A549 (cell line): ENCODE data around the gene RASA3. TPM values are rescaled to one million over a fixed set of nuclear protein-coding genes. Genes with fewer than 3 reads are reported as not detected.

Experiments
- ATAC-seq, 2 experiments: fragments of 200-7000 bp in 1 of 2; fragments of >200 bp in 1 of 2; cut with Nextera tagmentation in 1 of 2; cut with Tn5 transposase in 1 of 2; 3 replicates each; pipeline versions ENCODE4 v1.8.0 to v1.9.1; 2018 to 2020; ENCODE audit warnings: mild to moderate bottlenecking in 1 of 2, moderate library complexity in 1 of 2
- CTCF ChIA-PET: fragments of 300-600 bp; sonication (Branson Sonifier 250); formaldehyde crosslinking; extraction: SDS; loops from one replicate; lab custom pipeline; 2021; ENCODE audit warnings: antibody characterized with exemption, inconsistent platforms; lab: Yijun Ruan, JAX
- POLR2A ChIA-PET: fragments of 350-600 bp; formaldehyde crosslinking; extraction: SDS; loops from one replicate; lab custom pipeline; 2021; ENCODE audit warnings: antibody characterized with exemption, inconsistent platforms; lab: Yijun Ruan, JAX
- DNase-seq, 2 experiments: peaks; one replicate each; pipeline versions ENCODE4 v3.0.0 to v3.0.0-alpha.2; 2011 to 2016; ENCODE audit warnings: low read depth in 1 of 2, low spot score in 1 of 2
- FAIRE-seq: peaks from 2 replicates; lab custom pipeline; 2011; peaks lifted over from hg19 to GRCh38; lab: Jason Lieb, UNC
- H3K27ac ChIP-seq, 2 experiments: fragments of >200 bp; sonication (Bioruptor Twin); formaldehyde crosslinking; 3 replicates each; pipeline ENCODE4 v1.5.1; 2016 to 2017
- H3K4me1 ChIP-seq: fragments of >200 bp; sonication (Bioruptor Twin); formaldehyde crosslinking; 3 replicates; pipeline ENCODE4 v1.6.1; 2016
- H3K4me2 ChIP-seq: fragments of >200 bp; sonication (Bioruptor Twin); formaldehyde crosslinking; 3 replicates; pipeline ENCODE4 v1.6.1; 2016
- H3K4me3 ChIP-seq: fragments of >200 bp; sonication (Bioruptor Twin); formaldehyde crosslinking; 3 replicates; pipeline ENCODE4 v1.5.1; 2016
- H3K9me3 ChIP-seq: fragments of >200 bp; sonication (Bioruptor Twin); formaldehyde crosslinking; 3 replicates; pipeline ENCODE4 v1.6.1; 2016
- ATOH8 ChIP-seq: fragments of 250-450 bp; sonication (Bioruptor Pico); IDR thresholded peaks from 2 replicates; pipeline ENCODE4 v1.5.0; 2020; ENCODE audit warnings: low read depth, mild to moderate bottlenecking, moderate library complexity
- BCL3 ChIP-seq: fragments of >200 bp; sonication (Bioruptor Twin); formaldehyde crosslinking; IDR thresholded peaks from 3 replicates; pipeline ENCODE4 v1.6.1; 2016
- CEBPB ChIP-seq, 2 experiments: fragments of >200 bp in 1 of 2; sonication (Bioruptor Twin) in 1 of 2; formaldehyde crosslinking in 1 of 2; IDR thresholded peaks; 2 replicates each; pipeline ENCODE4 v1.6.1; 2012 to 2016
- E2F6 ChIP-seq: IDR thresholded peaks from 2 replicates; pipeline ENCODE4 v1.6.1; 2012; ENCODE audit warnings: low read depth, borderline replicate concordance
- EHF ChIP-seq: fragments of 250-450 bp; sonication (Bioruptor Pico); IDR thresholded peaks from 2 replicates; pipeline ENCODE4 v1.5.0; 2020; ENCODE audit warnings: mild to moderate bottlenecking
- ESRRA ChIP-seq: fragments of 150-350 bp; IDR thresholded peaks from 2 replicates; pipeline ENCODE4 v1.6.1; 2014; ENCODE audit warnings: mild to moderate bottlenecking, low read length, borderline replicate concordance
- FOSB ChIP-seq: fragments of 250-450 bp; sonication (Bioruptor Pico); IDR thresholded peaks from 2 replicates; pipeline ENCODE4 v1.5.0; 2020; ENCODE audit warnings: mild to moderate bottlenecking, moderate library complexity
- GATA3 ChIP-seq: IDR thresholded peaks from 2 replicates; pipeline ENCODE4 v1.6.1; 2012; ENCODE audit warnings: borderline replicate concordance
- HES2 ChIP-seq: fragments of >200 bp; sonication (Bioruptor Twin); formaldehyde crosslinking; IDR thresholded peaks from 2 replicates; pipeline ENCODE4 v1.6.1; 2016
- HEYL ChIP-seq: fragments of 250-450 bp; sonication (Bioruptor Pico); IDR thresholded peaks from 2 replicates; pipeline ENCODE4 v1.8.0; 2021; ENCODE audit warnings: mild to moderate bottlenecking, moderate library complexity
- HMGXB4 ChIP-seq: fragments of 250-450 bp; sonication (Bioruptor Pico); IDR thresholded peaks from 2 replicates; pipeline ENCODE4 v1.5.0; 2021; ENCODE audit warnings: mild to moderate bottlenecking, moderate library complexity, borderline replicate concordance
- HOXB5 ChIP-seq: fragments of 250-450 bp; sonication (Bioruptor Pico); IDR thresholded peaks from 2 replicates; pipeline ENCODE4 v1.5.0; 2020; ENCODE audit warnings: mild to moderate bottlenecking, moderate library complexity
- JUN ChIP-seq, 2 experiments: fragments of >200 bp; sonication (Bioruptor Twin); formaldehyde crosslinking; IDR thresholded peaks; 2 replicates in 1 of 2; 3 replicates in 1 of 2; pipeline ENCODE4 v1.6.1; 2016 to 2017
- KDM5A ChIP-seq: fragments of 200-600 bp; sonication (generic); IDR thresholded peaks from 2 replicates; pipeline ENCODE4 v1.6.1; 2016; ENCODE audit warnings: antibody characterized with exemption, mild to moderate bottlenecking
- MAFK ChIP-seq: fragments of 450-650 bp; IDR thresholded peaks from 2 replicates; pipeline ENCODE4 v1.6.1; 2014; ENCODE audit not compliant: partially characterized antibody
- MAX ChIP-seq: IDR thresholded peaks from 2 replicates; pipeline ENCODE4 v1.6.1; 2012
- NFE2L2 ChIP-seq: fragments of 150-350 bp; conservative IDR thresholded peaks from 2 replicates; pipeline ENCODE4 v1.6.1; 2014; ENCODE audit warnings: low read length
- NPAS2 ChIP-seq: fragments of 250-450 bp; sonication (Bioruptor Pico); IDR thresholded peaks from 2 replicates; pipeline ENCODE4 v1.8.0; 2022; ENCODE audit warnings: mild to moderate bottlenecking, moderate library complexity, borderline replicate concordance
- PBX3 ChIP-seq: IDR thresholded peaks from 2 replicates; pipeline ENCODE4 v1.6.1; 2012
- PHF8 ChIP-seq: fragments of 200-600 bp; sonication (generic); IDR thresholded peaks from 2 replicates; pipeline ENCODE4 v1.6.1; 2016; ENCODE audit warnings: low read depth, mild to moderate bottlenecking, antibody characterized with exemption, moderate library complexity, borderline replicate concordance
- POLR2A ChIP-seq: IDR thresholded peaks from 2 replicates; pipeline ENCODE4 v1.6.1; 2012; ENCODE audit warnings: mild to moderate bottlenecking, low read length
- RAD21 ChIP-seq, 2 experiments: fragments of >200 bp in 1 of 2; sonication (Bioruptor Twin) in 1 of 2; formaldehyde crosslinking in 1 of 2; IDR thresholded peaks in 1 of 2; conservative IDR thresholded peaks in 1 of 2; 2 replicates in 1 of 2; 3 replicates in 1 of 2; pipeline ENCODE4 v1.6.1; 2012 to 2018; ENCODE audit warnings: inconsistent platforms in 1 of 2
- REST ChIP-seq: fragments of 200-600 bp; sonication (generic); IDR thresholded peaks from 2 replicates; pipeline ENCODE4 v1.6.1; 2016; ENCODE audit warnings: antibody characterized with exemption, mild to moderate bottlenecking, moderate library complexity
- TFCP2L1 ChIP-seq: fragments of 250-450 bp; sonication (Bioruptor Pico); IDR thresholded peaks from 2 replicates; pipeline ENCODE4 v1.5.0; 2021; ENCODE audit warnings: mild to moderate bottlenecking
- ZSCAN20 ChIP-seq: fragments of 250-450 bp; sonication (Bioruptor Pico); IDR thresholded peaks from 2 replicates; pipeline ENCODE4 v1.8.0; 2022; ENCODE audit warnings: mild to moderate bottlenecking, moderate library complexity
- WGBS: methylation state at CpG from one replicate; pipeline ENCODE4 v1.1.6; 2017; ENCODE audit errors: missing lambda C conversion rate; 5-methylcytosine and 5-hydroxymethylcytosine counted together
- polyA plus RNA-seq, 4 experiments: library from polyadenylated mRNA; depleted of rRNA in 3 of 4; stranded (reverse); fragments of >200 nt; fragmentation: RNase III in 1 of 4; extraction: RNeasy Plus Mini Kit Qiagen cat#74134 plus additional on column Dnase treatment in 1 of 4; gene quantifications; 2 replicates in 3 of 4; 3 replicates in 1 of 4; pipeline ENCODE4 v1.2.3, GENCODE V29; 2011 to 2017

The RASA3 gene
- polyA plus RNA-seq, 2 of the 4 experiments (the other 2 are of a cell fraction), result 4.3 to 7.6 TPM

- POLR2A ChIA-PET, result no interaction called here
- Histone ChIP-seq H3K9me3 (no peaks in the 10 kb centered on the region), H3K4me2 (no peak overlapping the region), H3K27ac (no peak overlapping the region), H3K4me1 (no peaks in the 10 kb centered on the region), H3K4me3 (no peak overlapping the region)
- WGBS, result 91% methylated on average over 17 of the region's 34 CpGs
- no peak for ATAC-seq
- CTCF ChIA-PET, result interaction anchor here (0.6 kb wide), 1 partner anchor 110 kb away, joined by 5 read pairs; no protein-coding TSS in a partner anchor
- DNase-seq, result no peak
- TF ChIP-seq POLR2A (no peak), BCL3 (no peak), HEYL (CRISPR knock-in tag) (no peak), NPAS2 (CRISPR knock-in tag) (no peak), ZSCAN20 (CRISPR knock-in tag) (no peak), E2F6 (no peak), KDM5A (no peak), ATOH8 (no peak), EHF (CRISPR knock-in tag) (no peak), HOXB5 (CRISPR knock-in tag) (no peak), CEBPB (IDR thresholded peaks at IDR 0.05) (no peak), GATA3 (no peak)
- FAIRE-seq, result no peak
Measured at GRCh38 chr13:114080739-114081561, 51.5 kb downstream of the RASA3 start.

GRCh38 chr13:114079601-114080536 is 52.6 kb downstream of the RASA3 start:
- ChIA-PET POLR2A (no interaction called here), CTCF (no interaction called here)
- DNase-seq, result no peak
- no peak overlapping the region for H3K4me3 ChIP-seq
- ATAC-seq, result no peak
- FAIRE-seq, result no peak
- no peak overlapping the region for H3K4me2 ChIP-seq
- H3K27ac ChIP-seq, result no peak overlapping the region
- no peaks in the 10 kb centered on the region for H3K4me1 ChIP-seq
- WGBS, result 93% methylated on average over 16 of the region's 37 CpGs
- H3K9me3 ChIP-seq, result no peaks in the 10 kb centered on the region
- TF ChIP-seq ESRRA, result no peak
- TF ChIP-seq HMGXB4, result no peak
- no peak for TF ChIP-seq MAX
- no peak for TF ChIP-seq JUN (IDR thresholded peaks at IDR 0.05)
- no peak for TF ChIP-seq PHF8
- no peak for TF ChIP-seq EHF (CRISPR knock-in tag)
- no peak for TF ChIP-seq FOSB (CRISPR knock-in tag)
- TF ChIP-seq REST, result no peak
- TF ChIP-seq TFCP2L1 (CRISPR knock-in tag), result no peak
- TF ChIP-seq HOXB5 (CRISPR knock-in tag), result no peak
- no peak for TF ChIP-seq MAFK
- TF ChIP-seq PBX3, result no peak
- no peak for TF ChIP-seq NFE2L2
- no peak for TF ChIP-seq RAD21 (conservative IDR thresholded peaks at IDR 0.05 in 1 of 2, IDR thresholded peaks at IDR 0.05 in 1 of 2)
- TF ChIP-seq HES2, result no peak
